Fibroblast of lung (primary cell): ENCODE data around the gene RITA1. TPM values are rescaled to one million over a fixed set of nuclear protein-coding genes. Genes with fewer than 3 reads are reported as not detected.

Source experiments
- DNase-seq, 2 donors: peaks; one replicate each; pipeline versions ENCODE4 v3.0.0 to v3.0.0-alpha.2; 2010; ENCODE audit warnings: low read depth in 2 of 2
- H2AFZ ChIP-seq: 2 replicates; pipeline ENCODE4 v1.5.1; 2012; ENCODE audit warnings: low read length, control low read depth, inconsistent platforms
- H3K27ac ChIP-seq: 2 replicates; pipeline ENCODE4 v1.5.1; 2011; ENCODE audit warnings: low read length, control low read depth; ENCODE audit not compliant: insufficient read depth
- H3K27me3 ChIP-seq: 2 replicates; pipeline ENCODE4 v1.5.1; 2011; ENCODE audit warnings: mild to moderate bottlenecking, low read length; ENCODE audit not compliant: control insufficient read depth, insufficient read depth
- H3K36me3 ChIP-seq: 2 replicates; pipeline ENCODE4 v1.5.1; 2011; ENCODE audit warnings: low read length; ENCODE audit not compliant: control insufficient read depth, insufficient read depth
- H3K4me1 ChIP-seq: 2 replicates; pipeline ENCODE4 v1.5.1; 2011; ENCODE audit warnings: low read length; ENCODE audit not compliant: control insufficient read depth, insufficient read depth; ENCODE audit errors: extremely low read depth
- H3K4me2 ChIP-seq: 2 replicates; pipeline ENCODE4 v1.5.1; 2011; ENCODE audit warnings: low read length, control low read depth; ENCODE audit not compliant: insufficient read depth; ENCODE audit errors: extremely low read depth
- H3K4me3 ChIP-seq, 4 experiments: fragments of 200-600 bp in 1 of 4; sonication (generic) in 1 of 4; replicated peaks in 1 of 4; 2 replicates each; pipeline ENCODE4 v1.5.1; 2011 to 2016; ENCODE audit warnings: low read length in 4 of 4, low read depth in 3 of 4, mild to moderate bottlenecking in 3 of 4, control low read depth in 2 of 4, inconsistent platforms in 1 of 4, mixed read lengths in 1 of 4; ENCODE audit not compliant: insufficient read depth in 1 of 4; ENCODE audit errors: control extremely low read depth in 1 of 4
- H3K79me2 ChIP-seq: 2 replicates; pipeline ENCODE4 v1.5.1; 2012; ENCODE audit warnings: mild to moderate bottlenecking, low read length, inconsistent platforms; ENCODE audit not compliant: control insufficient read depth, insufficient read depth
- H3K9ac ChIP-seq: 2 replicates; pipeline ENCODE4 v1.5.1; 2011; ENCODE audit warnings: mild to moderate bottlenecking, low read length, control low read depth; ENCODE audit not compliant: insufficient read depth
- H3K9me3 ChIP-seq: 2 replicates; pipeline ENCODE4 v1.5.1; 2012; ENCODE audit warnings: low read depth, low read length; ENCODE audit not compliant: control insufficient read depth, insufficient read depth
- H4K20me1 ChIP-seq: 2 replicates; pipeline ENCODE4 v1.5.1; 2011; ENCODE audit warnings: low read length; ENCODE audit not compliant: control insufficient read depth, insufficient read depth; ENCODE audit errors: extremely low read depth
- EZH2 ChIP-seq: IDR thresholded peaks from 2 replicates; pipeline ENCODE4 v1.5.1; 2012; ENCODE audit warnings: low read length, control low read depth, mild to moderate bottlenecking; ENCODE audit errors: missing control alignments
- polyA plus RNA-seq, 2 donors: library from polyadenylated mRNA; depleted of rRNA in 1 of 2; stranded (reverse) in 1 of 2; unstranded in 1 of 2; fragments of >200 nt; gene quantifications; 2 replicates each; pipeline ENCODE4 v1.2.1, GENCODE V29; 2011 to 2012; ENCODE audit warnings: missing spikeins in 1 of 2
- total RNA-seq: library from RNA; depleted of rRNA; stranded (reverse); fragments of >200 nt; gene quantifications from 2 replicates; pipeline ENCODE4 v1.2.1, GENCODE V29; 2014
- TF ChIP-seq, protein P1 (sequence below), 2 donors: IDR thresholded peaks in 1 of 2; conservative IDR thresholded peaks in 1 of 2; 1 replicate in 1 of 2; 2 replicates in 1 of 2; pipeline ENCODE4 v1.5.1; 2011 to 2012; ENCODE audit warnings: low read length in 2 of 2, control low read depth in 1 of 2, inconsistent platforms in 1 of 2, low read depth in 1 of 2, mild to moderate bottlenecking in 1 of 2

The RITA1 gene
- total and polyA plus RNA-seq, 2 donors (not counting 1 experiment from before 2014, with no cell fraction given) = 8.7 to 11.6 TPM

- peak in 1 of 2 donors; percentile 62 for DNase-seq
- H3K4me1 ChIP-seq = peaks cover 10% of the 10 kb centered on the region
- H3K9ac ChIP-seq = no peak overlapping the region
- TF ChIP-seq EZH2 = no peak
- TF ChIP-seq, protein P1, sequence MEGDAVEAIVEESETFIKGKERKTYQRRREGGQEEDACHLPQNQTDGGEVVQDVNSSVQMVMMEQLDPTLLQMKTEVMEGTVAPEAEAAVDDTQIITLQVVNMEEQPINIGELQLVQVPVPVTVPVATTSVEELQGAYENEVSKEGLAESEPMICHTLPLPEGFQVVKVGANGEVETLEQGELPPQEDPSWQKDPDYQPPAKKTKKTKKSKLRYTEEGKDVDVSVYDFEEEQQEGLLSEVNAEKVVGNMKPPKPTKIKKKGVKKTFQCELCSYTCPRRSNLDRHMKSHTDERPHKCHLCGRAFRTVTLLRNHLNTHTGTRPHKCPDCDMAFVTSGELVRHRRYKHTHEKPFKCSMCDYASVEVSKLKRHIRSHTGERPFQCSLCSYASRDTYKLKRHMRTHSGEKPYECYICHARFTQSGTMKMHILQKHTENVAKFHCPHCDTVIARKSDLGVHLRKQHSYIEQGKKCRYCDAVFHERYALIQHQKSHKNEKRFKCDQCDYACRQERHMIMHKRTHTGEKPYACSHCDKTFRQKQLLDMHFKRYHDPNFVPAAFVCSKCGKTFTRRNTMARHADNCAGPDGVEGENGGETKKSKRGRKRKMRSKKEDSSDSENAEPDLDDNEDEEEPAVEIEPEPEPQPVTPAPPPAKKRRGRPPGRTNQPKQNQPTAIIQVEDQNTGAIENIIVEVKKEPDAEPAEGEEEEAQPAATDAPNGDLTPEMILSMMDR (conservative IDR thresholded peaks at IDR 0.05 in 1 of 2, IDR thresholded peaks at IDR 0.05 in 1 of 2; ENCODE audit: low read depth in 1 of 2, low read length in 2 of 2) = no peak
- H2AFZ ChIP-seq = no peak overlapping the region
- no peak overlapping the region for H3K4me2 ChIP-seq
- H3K27me3 ChIP-seq = no peaks in the 10 kb centered on the region
- H3K27ac ChIP-seq = no peak overlapping the region
- no peaks in the 10 kb centered on the region for H3K79me2 ChIP-seq
- H3K4me3 ChIP-seq = no peak overlapping the region
- no peaks in the 10 kb centered on the region for H3K36me3 ChIP-seq
- no peaks in the 10 kb centered on the region for H4K20me1 ChIP-seq
- no peaks in the 10 kb centered on the region for H3K9me3 ChIP-seq
Measured at GRCh38 chr12:113198296-113198695, 12.8 kb downstream of the RITA1 start.

GRCh38 chr12:113200021-113200797 is 14.7 kb downstream of the RITA1 start:
- no peak overlapping the region for H3K27ac ChIP-seq

More at GRCh38 chr12:113200021-113200797, 14.7 kb downstream of the RITA1 start:
- H3K4me3 ChIP-seq = no peak overlapping the region
- H3K4me1 ChIP-seq = peaks cover 3% of the 10 kb centered on the region
- H4K20me1 ChIP-seq = no peaks in the 10 kb centered on the region
- H3K4me2 ChIP-seq = no peak overlapping the region
- no peaks in the 10 kb centered on the region for H3K36me3 ChIP-seq
- no peaks in the 10 kb centered on the region for H3K27me3 ChIP-seq
- TF ChIP-seq EZH2 = no peak
- TF ChIP-seq, protein P1 (conservative IDR thresholded peaks at IDR 0.05 in 1 of 2, IDR thresholded peaks at IDR 0.05 in 1 of 2; ENCODE audit: low read depth in 1 of 2, low read length in 2 of 2) = no peak
- no peak overlapping the region for H2AFZ ChIP-seq
- DNase-seq = no peak
- no peak overlapping the region for H3K9ac ChIP-seq
- no peaks in the 10 kb centered on the region for H3K9me3 ChIP-seq
- H3K79me2 ChIP-seq = no peaks in the 10 kb centered on the region
